Liver (tissue), 3 donors: Measurements from ENCODE around the gene CNTNAP1.
A peak's percentile ranks its signal among the peaks of the same experiment; 100 is the strongest.

Experiments
- EGR1 ChIP-seq, 2 donors: IDR thresholded peaks; 2 replicates each; pipeline ENCODE4 v1.6.1; 2016 to 2018; ENCODE audit warnings: antibody characterized with exemption in 2 of 2, low read depth in 2 of 2
- FOXA1 ChIP-seq: IDR thresholded peaks from 2 replicates; pipeline ENCODE4 v1.6.1; 2016; ENCODE audit warnings: antibody characterized with exemption
- GABPA ChIP-seq, 2 donors: IDR thresholded peaks in 1 of 2; conservative IDR thresholded peaks in 1 of 2; 2 replicates each; pipeline ENCODE4 v1.6.1; 2016; ENCODE audit warnings: antibody characterized with exemption in 2 of 2, mild to moderate bottlenecking in 1 of 2, moderate library complexity in 1 of 2
- HNF4G ChIP-seq: IDR thresholded peaks from 2 replicates; pipeline ENCODE4 v1.6.1; 2016; ENCODE audit warnings: antibody characterized with exemption
- JUND ChIP-seq, 2 donors: IDR thresholded peaks; 2 replicates each; pipeline ENCODE4 v1.6.1; 2016; ENCODE audit warnings: antibody characterized with exemption in 2 of 2
- MAX ChIP-seq: IDR thresholded peaks from 2 replicates; pipeline ENCODE4 v1.6.1; 2016; ENCODE audit warnings: antibody characterized with exemption
- RAD21 ChIP-seq, 2 donors: IDR thresholded peaks; 2 replicates each; pipeline ENCODE4 v1.6.1; 2016; ENCODE audit warnings: antibody characterized with exemption in 2 of 2, mild to moderate bottlenecking in 2 of 2
- SP1 ChIP-seq: IDR thresholded peaks from 2 replicates; pipeline ENCODE4 v1.6.1; 2018; ENCODE audit warnings: antibody characterized with exemption, mild to moderate bottlenecking
- TAF1 ChIP-seq: conservative IDR thresholded peaks from 2 replicates; pipeline ENCODE4 v1.6.1; 2016; ENCODE audit warnings: antibody characterized with exemption, mild to moderate bottlenecking
- YY1 ChIP-seq: IDR thresholded peaks from 2 replicates; pipeline ENCODE4 v1.6.1; 2016; ENCODE audit warnings: antibody characterized with exemption, mild to moderate bottlenecking
- TF ChIP-seq, protein P1 (sequence below): fragments of 150-350 bp; IDR thresholded peaks from 2 replicates; pipeline ENCODE4 v1.5.1; 2017; ENCODE audit warnings: improper control_type of control experiment, low read depth, low read length; ENCODE audit not compliant: missing input control
- TF ChIP-seq, protein P2 (sequence below): IDR thresholded peaks from 2 replicates; pipeline ENCODE4 v1.6.1; 2016; ENCODE audit warnings: antibody characterized with exemption, mild to moderate bottlenecking
- TF ChIP-seq, protein P3 (sequence below): IDR thresholded peaks from 2 replicates; pipeline ENCODE4 v1.6.1; 2016; ENCODE audit warnings: antibody characterized with exemption
- donor health status: healthy.
- donor health status: healthy.

DNA sequence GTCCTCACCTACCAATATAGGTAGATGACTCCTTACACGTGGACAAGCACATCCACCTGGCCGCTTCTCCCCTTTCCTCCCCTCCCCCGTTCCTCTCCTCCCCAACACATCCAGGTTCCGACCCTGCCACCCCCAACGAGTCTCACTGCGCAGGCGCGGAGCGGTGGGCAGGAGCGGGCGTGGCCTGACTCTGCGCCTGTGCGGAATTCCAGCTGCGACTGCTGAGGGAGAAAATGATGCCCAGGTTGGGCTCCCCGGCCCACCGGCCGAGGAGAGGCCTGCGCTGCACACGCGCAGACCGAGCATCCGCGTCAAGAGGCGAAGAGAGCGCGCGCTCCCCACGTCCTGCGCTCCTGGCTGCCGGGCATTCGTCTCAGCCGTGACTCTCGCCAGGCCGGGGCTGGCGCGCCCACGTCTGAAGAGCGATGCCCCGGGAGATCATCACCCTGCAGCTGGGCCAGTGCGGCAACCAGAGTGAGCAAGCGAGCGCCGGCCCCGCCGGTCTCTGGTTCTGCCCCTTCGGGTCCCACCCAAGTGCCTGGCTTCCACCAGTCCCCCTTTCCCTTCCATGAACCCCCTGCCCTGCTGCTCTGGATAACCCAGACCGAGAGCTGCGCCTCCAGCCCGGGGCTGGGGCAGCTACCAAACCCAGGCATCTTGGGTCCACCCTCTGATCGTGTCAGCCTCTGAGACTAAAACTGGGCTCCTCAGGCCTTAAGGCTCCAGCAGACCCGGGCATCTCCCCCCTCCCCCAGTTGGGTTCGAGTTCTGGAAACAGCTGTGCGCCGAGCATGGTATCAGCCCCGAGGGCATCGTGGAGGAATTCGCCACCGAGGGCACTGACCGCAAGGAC, 23.0 kb upstream of the CNTNAP1 start, which contains the start of gene TUBG2:
- TF ChIP-seq TAF1: no peak
- TF ChIP-seq, protein P1, sequence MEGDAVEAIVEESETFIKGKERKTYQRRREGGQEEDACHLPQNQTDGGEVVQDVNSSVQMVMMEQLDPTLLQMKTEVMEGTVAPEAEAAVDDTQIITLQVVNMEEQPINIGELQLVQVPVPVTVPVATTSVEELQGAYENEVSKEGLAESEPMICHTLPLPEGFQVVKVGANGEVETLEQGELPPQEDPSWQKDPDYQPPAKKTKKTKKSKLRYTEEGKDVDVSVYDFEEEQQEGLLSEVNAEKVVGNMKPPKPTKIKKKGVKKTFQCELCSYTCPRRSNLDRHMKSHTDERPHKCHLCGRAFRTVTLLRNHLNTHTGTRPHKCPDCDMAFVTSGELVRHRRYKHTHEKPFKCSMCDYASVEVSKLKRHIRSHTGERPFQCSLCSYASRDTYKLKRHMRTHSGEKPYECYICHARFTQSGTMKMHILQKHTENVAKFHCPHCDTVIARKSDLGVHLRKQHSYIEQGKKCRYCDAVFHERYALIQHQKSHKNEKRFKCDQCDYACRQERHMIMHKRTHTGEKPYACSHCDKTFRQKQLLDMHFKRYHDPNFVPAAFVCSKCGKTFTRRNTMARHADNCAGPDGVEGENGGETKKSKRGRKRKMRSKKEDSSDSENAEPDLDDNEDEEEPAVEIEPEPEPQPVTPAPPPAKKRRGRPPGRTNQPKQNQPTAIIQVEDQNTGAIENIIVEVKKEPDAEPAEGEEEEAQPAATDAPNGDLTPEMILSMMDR: no peak
- peak in 1 of 2 donors; percentile 23 for TF ChIP-seq RAD21 (IDR thresholded peaks at IDR 0.05)
- TF ChIP-seq MAX: no peak
- TF ChIP-seq, protein P2, sequence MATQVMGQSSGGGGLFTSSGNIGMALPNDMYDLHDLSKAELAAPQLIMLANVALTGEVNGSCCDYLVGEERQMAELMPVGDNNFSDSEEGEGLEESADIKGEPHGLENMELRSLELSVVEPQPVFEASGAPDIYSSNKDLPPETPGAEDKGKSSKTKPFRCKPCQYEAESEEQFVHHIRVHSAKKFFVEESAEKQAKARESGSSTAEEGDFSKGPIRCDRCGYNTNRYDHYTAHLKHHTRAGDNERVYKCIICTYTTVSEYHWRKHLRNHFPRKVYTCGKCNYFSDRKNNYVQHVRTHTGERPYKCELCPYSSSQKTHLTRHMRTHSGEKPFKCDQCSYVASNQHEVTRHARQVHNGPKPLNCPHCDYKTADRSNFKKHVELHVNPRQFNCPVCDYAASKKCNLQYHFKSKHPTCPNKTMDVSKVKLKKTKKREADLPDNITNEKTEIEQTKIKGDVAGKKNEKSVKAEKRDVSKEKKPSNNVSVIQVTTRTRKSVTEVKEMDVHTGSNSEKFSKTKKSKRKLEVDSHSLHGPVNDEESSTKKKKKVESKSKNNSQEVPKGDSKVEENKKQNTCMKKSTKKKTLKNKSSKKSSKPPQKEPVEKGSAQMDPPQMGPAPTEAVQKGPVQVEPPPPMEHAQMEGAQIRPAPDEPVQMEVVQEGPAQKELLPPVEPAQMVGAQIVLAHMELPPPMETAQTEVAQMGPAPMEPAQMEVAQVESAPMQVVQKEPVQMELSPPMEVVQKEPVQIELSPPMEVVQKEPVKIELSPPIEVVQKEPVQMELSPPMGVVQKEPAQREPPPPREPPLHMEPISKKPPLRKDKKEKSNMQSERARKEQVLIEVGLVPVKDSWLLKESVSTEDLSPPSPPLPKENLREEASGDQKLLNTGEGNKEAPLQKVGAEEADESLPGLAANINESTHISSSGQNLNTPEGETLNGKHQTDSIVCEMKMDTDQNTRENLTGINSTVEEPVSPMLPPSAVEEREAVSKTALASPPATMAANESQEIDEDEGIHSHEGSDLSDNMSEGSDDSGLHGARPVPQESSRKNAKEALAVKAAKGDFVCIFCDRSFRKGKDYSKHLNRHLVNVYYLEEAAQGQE: no peak
- no peak for TF ChIP-seq GABPA (IDR thresholded peaks at IDR 0.05 in 1 of 2, conservative IDR thresholded peaks at IDR 0.05 in 1 of 2)
- TF ChIP-seq, protein P3, sequence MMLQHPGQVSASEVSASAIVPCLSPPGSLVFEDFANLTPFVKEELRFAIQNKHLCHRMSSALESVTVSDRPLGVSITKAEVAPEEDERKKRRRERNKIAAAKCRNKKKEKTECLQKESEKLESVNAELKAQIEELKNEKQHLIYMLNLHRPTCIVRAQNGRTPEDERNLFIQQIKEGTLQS: no peak
- TF ChIP-seq HNF4G: no peak
- TF ChIP-seq JUND (IDR thresholded peaks at IDR 0.05): no peak
- TF ChIP-seq FOXA1: no peak
- no peak for TF ChIP-seq EGR1 (IDR thresholded peaks at IDR 0.05; ENCODE audit: low read depth in 2 of 2)
- TF ChIP-seq YY1: peak; percentile 89
- no peak for TF ChIP-seq SP1
